IPS DF 19.7 (cell line): ENCODE measurements around the gene BPIFA2.
"Not testable (repeated sequence)": the region's sequence is repeated elsewhere in the genome, so short reads cannot be mapped to it uniquely, and the experiment has no call there.

Experiments used
- DNase-seq: peaks from one replicate; pipeline ENCODE4 v3.0.0-alpha.2; 2013; ENCODE audit warnings: low read depth, low spot score

The BPIFA2 gene

GRCh38 chr20:33167859-33168258 lies at the start of gene BPIFA2:
Gene BPIFA2, plus strand, starts transcription at chr20:33168159. Its CDS starts 987 bp downstream, at chr20:33169146.
- DNase-seq = no peak

- DNase-seq = no peak
Measured at GRCh38 chr20:33119725-33120720, 47.9 kb upstream of the BPIFA2 start.

GRCh38 chr20:33120934-33121333 lies 47.0 kb upstream of the BPIFA2 start:
- no peak for DNase-seq

- not testable (repeated sequence) for DNase-seq
Measured at GRCh38 chr20:33122297-33122696, 45.7 kb upstream of the BPIFA2 start.

GRCh38 chr20:33124261-33124660 lies 43.7 kb upstream of the BPIFA2 start:
- no peak for DNase-seq

- no peak for DNase-seq
Measured at GRCh38 chr20:33124994-33125393, 43.0 kb upstream of the BPIFA2 start.

- no peak for DNase-seq
Measured at GRCh38 chr20:33125983-33126382, 42.0 kb upstream of the BPIFA2 start.

- DNase-seq = no peak
Measured at GRCh38 chr20:33127422-33128097, 40.4 kb upstream of the BPIFA2 start.

GRCh38 chr20:33130568-33131061 lies 37.3 kb upstream of the BPIFA2 start:
- DNase-seq = no peak

GRCh38 chr20:33131949-33132473 lies 35.9 kb upstream of the BPIFA2 start:
- DNase-seq = no peak

GRCh38 chr20:33132513-33133372 lies 35.2 kb upstream of the BPIFA2 start:
- no peak for DNase-seq

GRCh38 chr20:33133373-33133941 lies 34.5 kb upstream of the BPIFA2 start:
- no peak for DNase-seq

- DNase-seq = no peak
Measured at GRCh38 chr20:33137195-33137594, 30.8 kb upstream of the BPIFA2 start.

GRCh38 chr20:33139467-33139866 lies 28.5 kb upstream of the BPIFA2 start:
- DNase-seq = no peak

- no peak for DNase-seq
Measured at GRCh38 chr20:33145521-33145920, 22.4 kb upstream of the BPIFA2 start.

GRCh38 chr20:33147299-33147698 lies 20.7 kb upstream of the BPIFA2 start:
- DNase-seq = no peak

GRCh38 chr20:33148040-33148439 lies 19.9 kb upstream of the BPIFA2 start:
- DNase-seq = no peak

- no peak for DNase-seq
Measured at GRCh38 chr20:33154252-33154651, 13.7 kb upstream of the BPIFA2 start.

GRCh38 chr20:33158637-33159385 lies 9.1 kb upstream of the BPIFA2 start:
- DNase-seq = no peak

GRCh38 chr20:33159713-33160112 lies 8.2 kb upstream of the BPIFA2 start:
- no peak for DNase-seq
